Measurements from ENCODE around the gene CPOX.
"Not testable (repeated sequence)": the region's sequence is repeated elsewhere in the genome, so short reads cannot be mapped to it uniquely, and the experiment has no call there.

CPOX gene

DNA sequence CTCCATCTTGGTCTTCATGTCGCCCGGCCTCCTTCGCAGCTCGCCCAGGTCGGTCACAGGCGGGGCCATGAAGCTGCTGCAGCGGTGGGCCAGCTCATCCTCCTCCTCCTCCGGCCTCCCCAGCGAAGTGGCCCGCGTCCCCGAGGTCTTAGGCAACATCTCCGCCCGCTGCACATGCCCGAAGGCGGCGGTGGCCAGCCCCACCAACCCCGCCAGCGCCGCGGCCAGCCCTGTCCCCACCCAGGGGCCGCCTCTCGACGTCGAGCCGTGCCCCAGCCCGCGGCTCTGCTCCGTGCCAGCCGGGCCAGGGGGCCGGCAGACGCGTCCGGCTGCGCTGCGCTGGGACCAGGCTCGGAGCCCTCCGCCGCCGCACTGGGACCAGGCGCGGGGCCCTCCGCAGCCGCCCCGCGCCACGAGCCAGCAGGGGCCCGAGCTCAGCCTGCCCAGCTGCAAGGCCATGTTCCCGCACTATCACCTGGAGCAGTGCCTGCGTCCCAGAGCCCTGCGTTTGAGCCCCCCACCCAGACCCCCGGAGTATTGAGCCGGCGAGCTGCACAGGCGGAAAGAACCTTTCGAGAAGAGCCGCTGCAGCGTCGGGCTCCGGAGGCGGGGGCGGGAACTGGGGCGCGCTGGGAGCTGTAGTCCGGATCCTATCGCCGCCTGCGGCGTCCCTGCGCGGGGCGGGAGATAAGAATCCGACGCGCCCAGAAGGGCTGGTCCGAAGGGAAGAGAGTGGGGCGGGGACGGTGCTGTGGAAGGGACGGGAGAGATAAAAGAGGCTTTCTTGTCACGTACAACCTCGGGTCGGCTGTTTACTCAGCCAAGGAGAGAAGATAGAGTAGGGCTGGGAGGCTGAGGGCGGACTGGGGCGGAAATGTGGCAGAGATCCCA is at the start of gene CPOX:
CPOX (minus strand) TSS at position 566 of the 891 bp plus-strand sequence; CDS start at position 459, 107 bp downstream.
- Histone ChIP-seq H3K9ac (peak within 1 kb of the TSS; percentile 84), H3K4me3 (peak within 1 kb of the TSS; percentile 92), H3K36me3 (peaks cover 27% of the 10 kb centered on the region), H3K27me3 (no peaks in the 10 kb centered on the region), H3K4me1 (peaks cover 31% of the 10 kb centered on the region), H4K20me1 (peaks cover 12% of the 10 kb centered on the region; the same call in 1 of the 2 replicates), H3K9me3 (no peaks in the 10 kb centered on the region), H3K4me2 (peak within 1 kb of the TSS; percentile 91), H3K27ac (peak within 1 kb of the TSS; percentile 74)
- TF ChIP-seq Cebpa-rat (IDR thresholded peaks at IDR 0.05) = no peak

- H3K27me3 ChIP-seq, H3K9me3 ChIP-seq, H3K4me1 ChIP-seq, H3K4me3 ChIP-seq, H4K20me1 ChIP-seq, H3K27ac ChIP-seq, H3K4me2 ChIP-seq, H3K36me3 ChIP-seq, H3K9ac ChIP-seq: not testable (repeated sequence)
These were observed 49.4 kb upstream of the CPOX start for GRCh38 chr3:98642769-98643168.

GRCh38 chr3:98641756-98642155 is 48.3 kb upstream of the CPOX start:
- H3K4me1 ChIP-seq, H3K9me3 ChIP-seq, H3K4me2 ChIP-seq, H3K36me3 ChIP-seq, H3K9ac ChIP-seq, H4K20me1 ChIP-seq, H3K27me3 ChIP-seq, H3K27ac ChIP-seq, H3K4me3 ChIP-seq: not testable (repeated sequence)

DNA sequence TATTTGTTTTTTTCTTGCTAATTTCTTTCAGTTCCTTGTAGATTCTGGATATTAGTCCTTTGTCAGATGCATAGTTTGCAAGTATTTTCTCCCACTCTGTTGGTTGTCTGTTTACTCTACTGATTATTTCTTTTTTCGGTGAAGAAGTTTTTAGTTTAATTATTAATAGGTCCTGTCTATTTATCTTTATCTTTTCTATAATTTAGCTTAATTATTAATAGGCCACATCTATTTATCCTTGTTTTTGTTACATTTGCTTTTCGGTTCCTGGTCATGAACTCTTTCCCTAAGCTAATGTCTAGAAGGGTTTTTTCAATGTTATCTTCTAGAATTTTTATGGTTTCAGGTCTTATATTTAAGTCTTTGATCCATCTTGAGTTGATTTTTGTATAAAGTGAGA is 45.1 kb upstream of the CPOX start:
- H3K4me1 ChIP-seq, H4K20me1 ChIP-seq, H3K27me3 ChIP-seq, H3K4me3 ChIP-seq, H3K9ac ChIP-seq, H3K27ac ChIP-seq, H3K36me3 ChIP-seq, H3K9me3 ChIP-seq, H3K4me2 ChIP-seq: not testable (repeated sequence)

- no peaks in the 10 kb centered on the region for H3K9me3 ChIP-seq
These were observed 37.0 kb upstream of the CPOX start for GRCh38 chr3:98630416-98630815.

DNA sequence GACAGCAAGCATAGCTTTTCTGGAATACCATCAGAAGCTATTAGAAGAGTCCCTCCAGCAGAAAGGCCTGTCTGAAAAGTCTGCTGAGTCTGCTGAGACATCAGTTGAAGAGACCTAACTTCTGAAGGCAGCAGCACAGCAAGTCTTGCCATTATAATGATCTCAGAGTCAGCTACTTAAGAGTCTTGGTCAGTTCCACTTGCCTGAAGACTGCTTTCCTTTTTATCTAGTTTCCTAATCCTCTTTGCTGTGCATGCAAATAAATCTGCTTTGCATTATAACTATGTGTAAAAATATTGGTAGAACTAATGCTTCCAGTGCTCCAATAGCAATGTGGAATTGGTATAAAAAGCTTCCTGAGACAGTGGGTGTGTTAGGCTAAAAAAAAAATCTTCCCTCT is 34.9 kb upstream of the CPOX start:
- Histone ChIP-seq H3K36me3 (no peaks in the 10 kb centered on the region), H3K4me3 (no peak overlapping the region), H3K4me1 (no peaks in the 10 kb centered on the region), H3K4me2 (no peak overlapping the region), H4K20me1 (no peaks in the 10 kb centered on the region), H3K27me3 (no peaks in the 10 kb centered on the region), H3K9me3 (no peaks in the 10 kb centered on the region), H3K27ac (no peak overlapping the region), H3K9ac (no peak overlapping the region)
- TF ChIP-seq Cebpa-rat (IDR thresholded peaks at IDR 0.05) = no peak

More at GRCh38 chr3:98630416-98630815, 37.0 kb upstream of the CPOX start:
- Histone ChIP-seq H3K4me2 (no peak overlapping the region), H4K20me1 (no peaks in the 10 kb centered on the region), H3K9ac (no peak overlapping the region), H3K27ac (no peak overlapping the region), H3K4me1 (no peaks in the 10 kb centered on the region), H3K4me3 (no peak overlapping the region), H3K27me3 (no peaks in the 10 kb centered on the region), H3K36me3 (no peaks in the 10 kb centered on the region)
- TF ChIP-seq Cebpa-rat (IDR thresholded peaks at IDR 0.05) = no peak

GRCh38 chr3:98626151-98626550 is 32.7 kb upstream of the CPOX start:
- H3K4me3 ChIP-seq = no peak overlapping the region
- H3K4me1 ChIP-seq = no peaks in the 10 kb centered on the region
- no peaks in the 10 kb centered on the region for H3K9me3 ChIP-seq
- H3K9ac ChIP-seq = no peak overlapping the region
- TF ChIP-seq Cebpa-rat (IDR thresholded peaks at IDR 0.05) = no peak
- H4K20me1 ChIP-seq = no peaks in the 10 kb centered on the region
- no peaks in the 10 kb centered on the region for H3K36me3 ChIP-seq
- no peaks in the 10 kb centered on the region for H3K27me3 ChIP-seq
- no peak overlapping the region for H3K27ac ChIP-seq
- H3K4me2 ChIP-seq = no peak overlapping the region

DNA sequence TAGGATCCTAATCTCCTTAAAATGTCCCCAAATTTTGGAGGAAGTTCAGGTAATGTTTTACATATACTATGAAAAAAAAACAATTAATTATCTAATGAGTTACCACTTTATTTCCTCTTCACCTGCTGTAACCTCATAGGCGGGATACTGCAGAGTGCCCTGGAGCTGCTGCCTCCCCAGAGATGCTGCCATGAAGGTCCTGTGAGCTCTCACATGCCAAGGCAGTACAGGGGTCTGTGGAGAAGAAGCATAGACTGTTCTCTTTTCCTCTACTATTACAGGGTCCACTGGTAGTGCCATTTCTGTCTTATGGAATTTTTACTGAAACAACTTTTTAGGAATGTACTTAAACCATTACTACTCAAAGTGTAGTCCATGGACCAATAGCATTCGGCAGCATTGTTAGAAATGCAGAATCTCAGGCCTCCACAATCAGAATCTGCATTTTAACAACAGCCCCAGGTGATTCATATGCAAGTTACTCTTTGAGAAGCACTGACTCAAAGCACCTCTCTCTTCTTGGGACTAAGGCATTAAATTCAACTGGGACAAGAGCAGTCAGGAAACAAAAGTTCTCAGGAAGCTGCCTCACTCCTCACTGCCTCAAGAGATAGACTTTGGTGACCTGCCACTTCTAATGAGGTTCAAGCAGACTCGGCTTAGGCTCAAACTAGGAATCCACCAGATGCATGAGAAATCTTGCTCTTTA is 30.3 kb upstream of the CPOX start:
- Histone ChIP-seq H4K20me1 (no peaks in the 10 kb centered on the region), H3K27me3 (no peaks in the 10 kb centered on the region), H3K36me3 (no peaks in the 10 kb centered on the region), H3K9ac (no peak overlapping the region), H3K4me3 (no peak overlapping the region), H3K4me2 (no peak overlapping the region), H3K9me3 (no peaks in the 10 kb centered on the region), H3K27ac (no peak overlapping the region), H3K4me1 (no peaks in the 10 kb centered on the region)
- TF ChIP-seq Cebpa-rat (IDR thresholded peaks at IDR 0.05) = no peak

- Histone ChIP-seq H3K27me3 (no peaks in the 10 kb centered on the region), H4K20me1 (no peaks in the 10 kb centered on the region), H3K27ac (no peak overlapping the region), H3K36me3 (no peaks in the 10 kb centered on the region), H3K9me3 (no peaks in the 10 kb centered on the region), H3K4me2 (no peak overlapping the region), H3K4me3 (no peak overlapping the region), H3K9ac (no peak overlapping the region), H3K4me1 (peaks cover 6% of the 10 kb centered on the region; the same call in 1 of the 2 replicates)
- no peak for TF ChIP-seq Cebpa-rat (IDR thresholded peaks at IDR 0.05)
These were observed 24.4 kb upstream of the CPOX start for GRCh38 chr3:98617841-98618240.

DNA sequence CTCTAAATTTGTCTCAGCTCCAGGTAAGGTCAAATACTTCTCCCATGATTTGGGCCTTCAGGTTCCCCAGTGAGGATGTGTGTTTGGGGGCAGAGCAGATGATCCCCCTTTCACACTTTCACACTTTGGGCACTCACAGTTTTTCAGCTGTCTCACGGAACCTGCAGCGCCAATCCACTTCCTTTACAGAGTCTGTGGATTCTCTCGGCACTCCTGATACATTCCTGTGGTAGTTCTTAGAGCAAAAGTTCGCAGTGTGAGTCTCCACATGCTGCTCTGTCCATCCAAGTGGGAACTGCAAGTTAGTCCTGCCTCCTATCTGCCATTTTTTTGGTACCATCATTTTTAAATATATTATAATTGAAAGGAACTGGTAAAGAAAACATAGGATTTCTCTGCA is 20.2 kb upstream of the CPOX start:
- Histone ChIP-seq H3K9ac (no peak overlapping the region), H3K36me3 (no peaks in the 10 kb centered on the region), H3K4me1 (peaks cover 17% of the 10 kb centered on the region), H3K9me3 (peaks cover 14% of the 10 kb centered on the region), H4K20me1 (no peaks in the 10 kb centered on the region), H3K27ac (no peak overlapping the region), H3K27me3 (no peaks in the 10 kb centered on the region), H3K4me2 (peak overlapping the region; percentile 49; the same call in 1 of the 2 replicates), H3K4me3 (no peak overlapping the region)
- no peak for TF ChIP-seq Cebpa-rat (IDR thresholded peaks at IDR 0.05)

Measured in BLaER1 (cell line).